CD4-positive, CD25-positive, alpha-beta regulatory T cell (primary cell): ENCODE results near the gene TRAF2. TPM values are rescaled to one million over a fixed set of nuclear protein-coding genes. Genes with fewer than 3 reads are reported as not detected.

ENCODE experiments used
- ATAC-seq, 2 donors: fragments of 150-1000 bp; cut with Tn5 transposase; one replicate each; pipeline ENCODE4 v1.10.0; 2021; ENCODE audit warnings: low read depth in 2 of 2, moderate number of reproducible peaks in 2 of 2, moderate library complexity in 1 of 2
- DNase-seq, 3 donors: peaks; one replicate each; pipeline versions ENCODE4 v3.0.0 to v3.0.0-alpha.2; 2012 to 2022; ENCODE audit warnings: mixed read lengths in 1 of 3
- H3K27ac ChIP-seq: one replicate; pipeline ENCODE4 v1.7.0; 2013; ENCODE audit warnings: mild to moderate bottlenecking, low read length; ENCODE audit not compliant: insufficient read depth, poor library complexity, severe bottlenecking
- H3K27me3 ChIP-seq: one replicate; pipeline ENCODE4 v1.7.0; 2013; ENCODE audit warnings: low read length; ENCODE audit not compliant: control insufficient read depth, insufficient read depth
- H3K36me3 ChIP-seq: one replicate; pipeline ENCODE4 v1.7.0; 2013; ENCODE audit warnings: mild to moderate bottlenecking, low read length, moderate library complexity; ENCODE audit not compliant: control insufficient read depth, insufficient read depth
- H3K4me1 ChIP-seq: 2 replicates; pipeline ENCODE4 v1.7.0; 2013; ENCODE audit warnings: mild to moderate bottlenecking, low read length; ENCODE audit not compliant: insufficient read depth, control insufficient read depth, poor library complexity, severe bottlenecking
- H3K4me3 ChIP-seq: one replicate; pipeline ENCODE4 v1.7.0; 2013; ENCODE audit warnings: low read depth, mild to moderate bottlenecking, low read length, moderate library complexity
- H3K9me3 ChIP-seq, 2 experiments: 1 replicate in 1 of 2; 2 replicates in 1 of 2; pipeline ENCODE4 v1.7.0; 2013; ENCODE audit warnings: low read length in 2 of 2, mild to moderate bottlenecking in 1 of 2, moderate library complexity in 1 of 2; ENCODE audit not compliant: control insufficient read depth in 2 of 2
- H3K27ac Mint-ChIP-seq, 3 donors: one replicate each; pipeline ENCODE4 v1.8.0; 2020 to 2022; ENCODE audit warnings: mild to moderate bottlenecking in 3 of 3, mixed read lengths in 3 of 3, moderate library complexity in 2 of 3
- H3K27me3 Mint-ChIP-seq: one replicate; pipeline ENCODE4 v1.8.0; 2022; ENCODE audit warnings: mild to moderate bottlenecking, mixed read lengths
- H3K36me3 Mint-ChIP-seq: one replicate; pipeline ENCODE4 v1.8.0; 2020; ENCODE audit warnings: mixed read lengths
- H3K4me1 Mint-ChIP-seq, 4 donors: one replicate each; pipeline ENCODE4 v1.8.0; 2020 to 2022; ENCODE audit warnings: mixed read lengths in 4 of 4, mild to moderate bottlenecking in 1 of 4
- H3K4me3 Mint-ChIP-seq, 4 donors: one replicate each; pipeline ENCODE4 v1.8.0; 2020 to 2022; ENCODE audit warnings: mild to moderate bottlenecking in 4 of 4, mixed read lengths in 4 of 4, moderate library complexity in 3 of 4
- H3K9me3 Mint-ChIP-seq, 7 donors: one replicate each; pipeline ENCODE4 v1.8.0; 2020 to 2022; ENCODE audit warnings: mixed read lengths in 7 of 7, mild to moderate bottlenecking in 3 of 7, moderate library complexity in 2 of 7
- polyA plus RNA-seq, 4 donors: library from polyadenylated mRNA; unstranded; fragments of 300-500 nt; fragmentation: Illumina TruSeq; gene quantifications; one replicate each; pipeline ENCODE4 v1.2.3, GENCODE V29; 2021
- total RNA-seq: library from RNA; stranded (reverse); gene quantifications from one replicate; pipeline ENCODE4 v1.2.3, GENCODE V29; 2022

The TRAF2 gene
- total and polyA plus RNA-seq, 5 donors from 2014 or later, result 11.0 to 28.6 (median 16.8) TPM

- H3K4me1 ChIP-seq, result peaks cover 52% of the 10 kb centered on the region
- Mint-ChIP-seq H3K36me3 (no peaks in the 10 kb centered on the region), H3K9me3 (peaks cover 0 to 2% (median 0%) of the 10 kb centered on the region in 7 donors), H3K27me3 (no peaks in the 10 kb centered on the region), H3K27ac (no peak overlapping the region), H3K4me1 (peaks cover 0 to 19% (median 9%) of the 10 kb centered on the region in 4 donors), H3K4me3 (no peak overlapping the region)
- ATAC-seq (no peak), DNase-seq (no peak)
- H3K9me3 ChIP-seq, result no peaks in the 10 kb centered on the region
- no peak overlapping the region for H3K27ac ChIP-seq
- no peaks in the 10 kb centered on the region for H3K36me3 ChIP-seq
- H3K27me3 ChIP-seq, result no peaks in the 10 kb centered on the region
- H3K4me3 ChIP-seq, result no peak overlapping the region
Observed at GRCh38 chr9:136960938-136961275, 74.6 kb downstream of the TRAF2 start.

GRCh38 chr9:136961279-136962065, 75.2 kb downstream of the TRAF2 start:
- Histone ChIP-seq H3K27ac (no peak overlapping the region), H3K4me3 (no peak overlapping the region), H3K4me1 (peaks cover 58% of the 10 kb centered on the region), H3K27me3 (no peaks in the 10 kb centered on the region), H3K36me3 (no peaks in the 10 kb centered on the region), H3K9me3 (no peaks in the 10 kb centered on the region)
- Mint-ChIP-seq H3K36me3 (no peaks in the 10 kb centered on the region), H3K9me3 (peaks cover 0 to 2% (median 0%) of the 10 kb centered on the region in 7 donors), H3K27me3 (no peaks in the 10 kb centered on the region), H3K4me1 (peaks cover 0 to 23% (median 12%) of the 10 kb centered on the region in 4 donors), H3K27ac (no peak overlapping the region), H3K4me3 (no peak overlapping the region)
- DNase-seq, result no peak
- ATAC-seq, result no peak

- Histone ChIP-seq H3K27me3 (no peaks in the 10 kb centered on the region), H3K9me3 (no peaks in the 10 kb centered on the region), H3K27ac (no peak overlapping the region), H3K4me3 (no peak overlapping the region), H3K4me1 (peaks cover 59% of the 10 kb centered on the region), H3K36me3 (no peaks in the 10 kb centered on the region)
- H3K27ac Mint-ChIP-seq, result peak overlapping the region in 1 of 3 donors; percentile 53
- H3K4me1 Mint-ChIP-seq, result peaks cover 0 to 25% (median 13%) of the 10 kb centered on the region in 4 donors
- no peak for ATAC-seq
- DNase-seq, result no peak
- no peaks in the 10 kb centered on the region for H3K36me3 Mint-ChIP-seq
- H3K4me3 Mint-ChIP-seq, result no peak overlapping the region
- H3K9me3 Mint-ChIP-seq, result no peaks in the 10 kb centered on the region
- H3K27me3 Mint-ChIP-seq, result no peaks in the 10 kb centered on the region
Observed at GRCh38 chr9:136962163-136962562, 75.8 kb downstream of the TRAF2 start.

- Mint-ChIP-seq H3K36me3 (no peaks in the 10 kb centered on the region), H3K4me1 (peaks cover 0 to 27% (median 13%) of the 10 kb centered on the region in 4 donors), H3K27ac (peak overlapping the region in 2 of 3 donors; percentile 63 to 83), H3K4me3 (peak overlapping the region in 1 of 4 donors; percentile 67), H3K27me3 (no peaks in the 10 kb centered on the region), H3K9me3 (no peaks in the 10 kb centered on the region)
- no peak for ATAC-seq
- Histone ChIP-seq H3K9me3 (no peaks in the 10 kb centered on the region), H3K27me3 (no peaks in the 10 kb centered on the region), H3K27ac (no peak overlapping the region), H3K4me3 (no peak overlapping the region), H3K4me1 (peaks cover 59% of the 10 kb centered on the region), H3K36me3 (no peaks in the 10 kb centered on the region)
- DNase-seq, result no peak
Observed at GRCh38 chr9:136962701-136963248, 76.5 kb downstream of the TRAF2 start.

GRCh38 chr9:136963341-136963740, 77.0 kb downstream of the TRAF2 start:
- Mint-ChIP-seq H3K36me3 (no peaks in the 10 kb centered on the region), H3K27me3 (no peaks in the 10 kb centered on the region), H3K4me3 (peak overlapping the region in 1 of 4 donors; percentile 67), H3K4me1 (peaks cover 0 to 27% (median 13%) of the 10 kb centered on the region in 4 donors), H3K27ac (no peak overlapping the region), H3K9me3 (no peaks in the 10 kb centered on the region)
- ATAC-seq, result no peak
- Histone ChIP-seq H3K27me3 (no peaks in the 10 kb centered on the region), H3K4me1 (peaks cover 59% of the 10 kb centered on the region), H3K36me3 (no peaks in the 10 kb centered on the region), H3K9me3 (no peaks in the 10 kb centered on the region), H3K4me3 (no peak overlapping the region), H3K27ac (no peak overlapping the region)
- no peak for DNase-seq

- H3K36me3 ChIP-seq, result no peaks in the 10 kb centered on the region
- H3K27ac ChIP-seq, result no peak overlapping the region
- DNase-seq (no peak), ATAC-seq (no peak)
- Mint-ChIP-seq H3K4me1 (peaks cover 0 to 27% (median 13%) of the 10 kb centered on the region in 4 donors), H3K9me3 (no peaks in the 10 kb centered on the region), H3K27ac (no peak overlapping the region), H3K36me3 (no peaks in the 10 kb centered on the region), H3K4me3 (no peak overlapping the region), H3K27me3 (no peaks in the 10 kb centered on the region)
- H3K9me3 ChIP-seq, result no peaks in the 10 kb centered on the region
- H3K27me3 ChIP-seq, result no peaks in the 10 kb centered on the region
- peaks cover 58% of the 10 kb centered on the region for H3K4me1 ChIP-seq
- H3K4me3 ChIP-seq, result no peak overlapping the region
Observed at GRCh38 chr9:136963751-136964150, 77.4 kb downstream of the TRAF2 start.

- Mint-ChIP-seq H3K27me3 (no peaks in the 10 kb centered on the region), H3K4me3 (peak overlapping the region in 1 of 4 donors; percentile 12), H3K27ac (peak overlapping the region in 1 of 3 donors; percentile 20), H3K9me3 (no peaks in the 10 kb centered on the region), H3K4me1 (peaks cover 0 to 27% (median 13%) of the 10 kb centered on the region in 4 donors), H3K36me3 (no peaks in the 10 kb centered on the region)
- Histone ChIP-seq H3K36me3 (no peaks in the 10 kb centered on the region), H3K4me3 (no peak overlapping the region), H3K27me3 (no peaks in the 10 kb centered on the region), H3K9me3 (no peaks in the 10 kb centered on the region), H3K27ac (no peak overlapping the region), H3K4me1 (peaks cover 53% of the 10 kb centered on the region)
- no peak for ATAC-seq
- no peak for DNase-seq
Observed at GRCh38 chr9:136964171-136964689, 77.9 kb downstream of the TRAF2 start.
